Mucosa of stomach (tissue), 1 donor: ENCODE data around the gene ESRRG.
"Not testable (repeated sequence)": the region's sequence is repeated elsewhere in the genome, so short reads cannot be mapped to it uniquely, and the experiment has no call there.

Source experiments
- H3K27me3 ChIP-seq: one replicate; pipeline ENCODE4 v1.7.0; 2013; ENCODE audit warnings: mild to moderate bottlenecking, low read length; ENCODE audit not compliant: control insufficient read depth, insufficient read depth
- H3K36me3 ChIP-seq: one replicate; pipeline ENCODE4 v1.7.0; 2013; ENCODE audit warnings: low read length; ENCODE audit not compliant: control insufficient read depth, insufficient read depth
- H3K4me1 ChIP-seq: one replicate; pipeline ENCODE4 v1.7.0; 2013; ENCODE audit warnings: mild to moderate bottlenecking, low read length; ENCODE audit not compliant: control insufficient read depth, insufficient read depth
- H3K4me3 ChIP-seq: one replicate; pipeline ENCODE4 v1.7.0; 2013; ENCODE audit warnings: low read length
- H3K9ac ChIP-seq: one replicate; pipeline ENCODE4 v1.7.0; 2013; ENCODE audit warnings: mild to moderate bottlenecking, low read length, moderate library complexity
- H3K9me3 ChIP-seq: one replicate; pipeline ENCODE4 v1.7.0; 2013; ENCODE audit warnings: mild to moderate bottlenecking, low read length, moderate library complexity; ENCODE audit not compliant: control insufficient read depth
- donor health status: Pancreatic carcinoma.

Gene ESRRG

DNA sequence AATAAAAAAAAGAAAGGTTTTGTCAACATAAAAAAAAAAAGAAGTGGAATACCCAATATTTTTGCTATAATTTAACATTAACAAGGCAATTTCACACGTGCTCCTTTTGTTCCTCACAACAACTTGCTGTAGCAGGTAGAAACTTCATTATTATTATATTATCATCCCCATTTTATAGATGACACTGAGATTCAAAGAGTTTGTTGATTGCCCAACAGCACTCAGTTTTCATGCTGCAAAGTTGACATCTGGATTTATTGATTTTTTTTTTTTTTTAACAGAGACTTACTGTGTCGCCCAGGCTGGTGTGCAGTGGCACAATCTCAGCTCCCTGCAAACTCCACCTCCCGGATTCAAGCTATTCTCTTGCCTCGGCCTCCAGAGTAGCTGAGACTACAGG is 8.9 kb upstream of the ESRRG start:
- no peaks in the 10 kb centered on the region for H3K27me3 ChIP-seq
- no peak overlapping the region for H3K4me3 ChIP-seq
- no peaks in the 10 kb centered on the region for H3K4me1 ChIP-seq
- H3K9ac ChIP-seq: no peak overlapping the region
- H3K9me3 ChIP-seq: no peaks in the 10 kb centered on the region
- no peaks in the 10 kb centered on the region for H3K36me3 ChIP-seq

- Histone ChIP-seq H3K4me1 (no peaks in the 10 kb centered on the region), H3K36me3 (no peaks in the 10 kb centered on the region), H3K9me3 (no peaks in the 10 kb centered on the region)
These were observed 8.3 kb upstream of the ESRRG start for GRCh38 chr1:216731562-216731961.

GRCh38 chr1:216726435-216726834 is 3.2 kb upstream of the ESRRG start:
- Histone ChIP-seq H3K4me1 (peaks cover 4% of the 10 kb centered on the region), H3K9ac (no peak overlapping the region), H3K27me3 (peaks cover 23% of the 10 kb centered on the region), H3K9me3 (no peaks in the 10 kb centered on the region), H3K36me3 (no peaks in the 10 kb centered on the region), H3K4me3 (no peak overlapping the region)

More at GRCh38 chr1:216731562-216731961, 8.3 kb upstream of the ESRRG start:
- Histone ChIP-seq H3K27me3 (no peaks in the 10 kb centered on the region), H3K9ac (no peak overlapping the region), H3K4me3 (no peak overlapping the region)

GRCh38 chr1:216722821-216723220 is 408 bp downstream of the ESRRG start:
- Histone ChIP-seq H3K9me3 (no peaks in the 10 kb centered on the region), H3K36me3 (no peaks in the 10 kb centered on the region), H3K27me3 (peaks cover 23% of the 10 kb centered on the region), H3K4me3 (peak overlapping the region; percentile 47), H3K4me1 (peaks cover 4% of the 10 kb centered on the region), H3K9ac (peak overlapping the region; percentile 48)

DNA sequence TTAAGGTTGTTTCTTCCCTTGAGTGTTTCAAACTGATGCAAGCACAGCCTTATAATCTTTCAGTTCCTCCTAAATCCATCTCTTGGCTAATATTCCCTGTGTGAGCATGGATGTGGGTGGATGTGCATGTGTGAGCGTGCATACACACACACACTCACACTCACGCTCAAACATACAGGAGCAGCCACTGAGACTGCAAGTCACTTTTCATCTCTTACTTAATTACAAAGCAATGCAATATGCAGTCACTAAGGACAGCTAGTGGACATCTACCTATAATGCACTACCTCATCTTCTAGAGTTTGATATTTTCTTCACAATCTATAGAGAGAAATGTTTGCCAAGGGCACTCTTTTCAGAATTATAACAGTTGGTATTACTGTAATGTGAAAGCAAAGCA is 1.4 kb downstream of the ESRRG start:
- Histone ChIP-seq H3K9me3 (no peaks in the 10 kb centered on the region), H3K36me3 (no peaks in the 10 kb centered on the region), H3K4me1 (peaks cover 4% of the 10 kb centered on the region), H3K9ac (no peak overlapping the region), H3K27me3 (peaks cover 23% of the 10 kb centered on the region), H3K4me3 (no peak overlapping the region)

DNA sequence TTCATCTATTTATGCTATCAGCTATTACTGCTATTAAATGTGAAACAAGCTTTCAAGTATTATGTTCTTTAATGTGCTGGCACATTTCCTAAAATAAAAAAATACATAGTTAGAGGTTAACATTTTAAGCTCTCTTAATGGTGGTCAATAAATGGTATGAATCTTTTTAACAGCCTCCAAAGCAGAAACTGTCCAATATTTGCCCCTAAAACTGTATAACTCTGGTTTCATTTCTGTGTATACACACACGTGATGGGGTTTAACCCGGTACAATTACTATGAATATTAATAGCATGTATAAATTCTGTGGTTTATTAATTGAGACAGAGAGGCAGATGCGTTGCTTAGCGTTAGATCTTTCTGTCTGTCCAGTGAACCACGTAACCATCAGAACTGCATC is 2.2 kb downstream of the ESRRG start:
- H3K4me3 ChIP-seq: no peak overlapping the region
- peaks cover 4% of the 10 kb centered on the region for H3K4me1 ChIP-seq
- H3K9me3 ChIP-seq: no peaks in the 10 kb centered on the region
- no peak overlapping the region for H3K9ac ChIP-seq
- no peaks in the 10 kb centered on the region for H3K36me3 ChIP-seq
- H3K27me3 ChIP-seq: peaks cover 23% of the 10 kb centered on the region

DNA sequence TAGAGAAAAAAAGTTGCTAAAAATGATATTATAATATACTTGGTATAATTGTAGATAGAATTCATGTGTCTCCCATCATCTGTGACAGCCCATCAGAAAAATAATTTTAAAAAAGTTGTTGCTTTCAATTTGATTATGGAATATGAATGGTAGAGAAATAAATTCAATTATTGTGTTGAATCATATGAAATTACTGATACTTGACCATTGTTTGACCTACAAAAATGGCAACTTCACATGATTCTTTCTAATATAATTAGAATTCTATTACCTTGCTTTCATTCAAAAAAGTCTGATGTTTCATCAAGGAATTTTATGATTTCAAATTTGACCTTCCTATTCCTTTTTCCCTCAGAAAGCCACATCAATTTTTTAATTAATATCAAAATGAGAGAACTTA is 11.5 kb downstream of the ESRRG start:
- Histone ChIP-seq H3K27me3 (no peaks in the 10 kb centered on the region), H3K9me3 (no peaks in the 10 kb centered on the region), H3K9ac (no peak overlapping the region), H3K36me3 (no peaks in the 10 kb centered on the region), H3K4me1 (no peaks in the 10 kb centered on the region), H3K4me3 (no peak overlapping the region)

- Histone ChIP-seq H3K9me3 (no peaks in the 10 kb centered on the region), H3K9ac (no peak overlapping the region), H3K36me3 (no peaks in the 10 kb centered on the region), H3K27me3 (no peaks in the 10 kb centered on the region), H3K4me1 (no peaks in the 10 kb centered on the region), H3K4me3 (no peak overlapping the region)
These were observed 12.5 kb downstream of the ESRRG start for GRCh38 chr1:216710598-216711333.

- no peaks in the 10 kb centered on the region for H3K9me3 ChIP-seq
- H3K36me3 ChIP-seq: no peaks in the 10 kb centered on the region
- H3K27me3 ChIP-seq: no peaks in the 10 kb centered on the region
- H3K9ac ChIP-seq: no peak overlapping the region
- no peak overlapping the region for H3K4me3 ChIP-seq
- H3K4me1 ChIP-seq: no peaks in the 10 kb centered on the region
These were observed 13.2 kb downstream of the ESRRG start for GRCh38 chr1:216710055-216710454.

DNA sequence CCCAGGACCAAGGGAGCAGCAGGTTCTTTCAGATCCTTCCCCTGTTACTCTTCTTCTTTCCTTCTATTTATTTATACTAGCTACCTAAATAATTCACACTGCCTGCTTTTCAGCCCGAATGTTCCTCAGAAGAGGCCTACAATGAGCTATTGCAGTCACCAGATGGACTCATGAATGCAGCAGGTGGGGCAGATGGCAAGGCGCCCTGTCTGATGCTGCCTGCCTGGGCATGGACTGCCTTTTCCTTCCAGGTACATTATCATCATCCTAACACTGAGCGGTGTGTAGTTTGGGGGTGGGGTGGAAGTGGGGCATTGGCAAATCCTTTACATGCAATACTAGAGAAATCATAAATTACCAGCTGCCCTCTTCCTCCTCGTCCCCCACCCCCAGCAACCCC is 17.6 kb downstream of the ESRRG start:
- Histone ChIP-seq H3K27me3 (no peaks in the 10 kb centered on the region), H3K4me1 (no peaks in the 10 kb centered on the region), H3K36me3 (no peaks in the 10 kb centered on the region), H3K9me3 (no peaks in the 10 kb centered on the region), H3K9ac (no peak overlapping the region), H3K4me3 (no peak overlapping the region)

DNA sequence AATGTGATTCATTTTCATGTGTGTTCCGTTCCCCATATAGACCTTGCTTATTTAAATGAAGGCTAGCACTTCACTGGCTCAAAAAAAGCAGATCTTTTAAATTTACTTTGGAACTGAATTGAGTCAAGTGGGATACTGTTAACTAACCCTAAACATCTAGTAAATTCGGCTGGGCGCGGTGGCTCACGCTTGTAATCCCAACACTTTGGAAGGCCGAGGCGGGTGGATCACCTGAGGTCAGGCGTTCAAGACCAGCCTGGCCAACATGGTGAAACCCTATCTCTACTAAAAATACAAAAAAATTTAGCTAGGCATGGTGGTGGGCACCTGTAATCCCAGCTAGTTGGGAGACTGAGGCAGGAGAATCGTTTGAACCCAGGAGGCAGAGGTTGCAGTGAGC is 19.2 kb downstream of the ESRRG start:
- H3K4me1 ChIP-seq, H3K27me3 ChIP-seq, H3K9me3 ChIP-seq, H3K4me3 ChIP-seq, H3K36me3 ChIP-seq, H3K9ac ChIP-seq: not testable (repeated sequence)

DNA sequence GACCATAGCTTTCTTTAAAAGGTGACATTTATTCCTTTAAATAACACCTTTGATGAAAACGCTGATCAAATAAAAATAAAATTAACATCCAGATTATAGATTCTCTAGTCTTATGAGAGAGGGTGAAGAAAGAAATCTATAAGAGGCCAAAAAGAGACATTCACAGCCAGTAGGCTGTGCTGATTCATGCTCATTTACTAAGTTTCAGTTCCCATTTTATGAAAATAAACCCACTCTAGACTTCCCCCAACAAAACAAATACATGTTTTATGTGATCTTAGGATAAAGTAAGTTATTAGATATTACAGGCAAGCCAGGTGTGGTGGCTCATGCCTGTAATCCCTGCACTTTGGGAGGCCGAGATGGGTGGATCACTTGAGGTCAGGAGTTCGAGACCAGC is 21.1 kb downstream of the ESRRG start:
- Histone ChIP-seq H3K4me1 (no peaks in the 10 kb centered on the region), H3K27me3 (no peaks in the 10 kb centered on the region), H3K4me3 (no peak overlapping the region), H3K9ac (no peak overlapping the region), H3K36me3 (no peaks in the 10 kb centered on the region), H3K9me3 (no peaks in the 10 kb centered on the region)

- no peaks in the 10 kb centered on the region for H3K27me3 ChIP-seq
- no peaks in the 10 kb centered on the region for H3K4me1 ChIP-seq
- no peak overlapping the region for H3K9ac ChIP-seq
- no peak overlapping the region for H3K4me3 ChIP-seq
- no peaks in the 10 kb centered on the region for H3K36me3 ChIP-seq
- H3K9me3 ChIP-seq: no peaks in the 10 kb centered on the region
These were observed 22.4 kb downstream of the ESRRG start for GRCh38 chr1:216700779-216701178.
